ENCODE measurements around the gene BARX1. TPM values are rescaled to one million over a fixed set of nuclear protein-coding genes. Genes with fewer than 3 reads are reported as not detected.

Gene BARX1
- total RNA-seq, 1 donor from 2014 or later, result not detected

DNA sequence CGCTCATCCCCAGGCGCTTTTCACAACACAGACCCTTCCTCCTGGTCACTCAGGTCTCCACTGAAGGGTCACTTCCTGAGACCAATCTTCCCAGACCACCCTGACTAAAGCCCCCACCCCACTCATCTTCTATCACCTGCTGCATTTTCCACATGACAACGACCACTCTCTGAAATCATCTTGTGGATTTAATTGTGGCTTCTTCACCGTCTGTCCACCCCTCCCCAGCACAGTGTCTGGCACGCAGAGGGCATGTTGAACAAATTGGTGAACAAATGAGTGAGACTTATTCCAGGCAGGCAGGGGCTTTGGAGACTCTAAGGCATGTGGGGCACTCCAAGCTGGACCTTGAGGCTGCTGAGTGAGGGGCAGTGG is 8.8 kb downstream of the BARX1 start:
- peaks cover 83% of the 10 kb centered on the region for H3K27me3 ChIP-seq (ENCODE audit: control insufficient read depth, insufficient read depth, low read length)
- DNase-seq (ENCODE audit: low read depth), result no peak
- H3K4me3 ChIP-seq (ENCODE audit: low read depth, low read length), result no peak overlapping the region
- TF ChIP-seq, protein P1, sequence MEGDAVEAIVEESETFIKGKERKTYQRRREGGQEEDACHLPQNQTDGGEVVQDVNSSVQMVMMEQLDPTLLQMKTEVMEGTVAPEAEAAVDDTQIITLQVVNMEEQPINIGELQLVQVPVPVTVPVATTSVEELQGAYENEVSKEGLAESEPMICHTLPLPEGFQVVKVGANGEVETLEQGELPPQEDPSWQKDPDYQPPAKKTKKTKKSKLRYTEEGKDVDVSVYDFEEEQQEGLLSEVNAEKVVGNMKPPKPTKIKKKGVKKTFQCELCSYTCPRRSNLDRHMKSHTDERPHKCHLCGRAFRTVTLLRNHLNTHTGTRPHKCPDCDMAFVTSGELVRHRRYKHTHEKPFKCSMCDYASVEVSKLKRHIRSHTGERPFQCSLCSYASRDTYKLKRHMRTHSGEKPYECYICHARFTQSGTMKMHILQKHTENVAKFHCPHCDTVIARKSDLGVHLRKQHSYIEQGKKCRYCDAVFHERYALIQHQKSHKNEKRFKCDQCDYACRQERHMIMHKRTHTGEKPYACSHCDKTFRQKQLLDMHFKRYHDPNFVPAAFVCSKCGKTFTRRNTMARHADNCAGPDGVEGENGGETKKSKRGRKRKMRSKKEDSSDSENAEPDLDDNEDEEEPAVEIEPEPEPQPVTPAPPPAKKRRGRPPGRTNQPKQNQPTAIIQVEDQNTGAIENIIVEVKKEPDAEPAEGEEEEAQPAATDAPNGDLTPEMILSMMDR (IDR thresholded peaks at IDR 0.05; ENCODE audit: insufficient read depth, low read length, poor library complexity, severe bottlenecking), result no peak
- H3K36me3 ChIP-seq (ENCODE audit: control insufficient read depth, insufficient read depth, low read length), result no peaks in the 10 kb centered on the region

GRCh38 chr9:93945400-93946337 is 9.5 kb downstream of the BARX1 start:
- peaks cover 81% of the 10 kb centered on the region for H3K27me3 ChIP-seq (ENCODE audit: control insufficient read depth, insufficient read depth, low read length)
- TF ChIP-seq, protein P1 (IDR thresholded peaks at IDR 0.05; ENCODE audit: insufficient read depth, low read length, poor library complexity, severe bottlenecking), result no peak
- no peak for DNase-seq (ENCODE audit: low read depth)
- no peak overlapping the region for H3K4me3 ChIP-seq (ENCODE audit: low read depth, low read length)
- no peaks in the 10 kb centered on the region for H3K36me3 ChIP-seq (ENCODE audit: control insufficient read depth, insufficient read depth, low read length)

- H3K4me3 ChIP-seq (ENCODE audit: low read depth, low read length), result no peak overlapping the region
- no peak for DNase-seq (ENCODE audit: low read depth)
- no peaks in the 10 kb centered on the region for H3K36me3 ChIP-seq (ENCODE audit: control insufficient read depth, insufficient read depth, low read length)
- peaks cover 67% of the 10 kb centered on the region for H3K27me3 ChIP-seq (ENCODE audit: control insufficient read depth, insufficient read depth, low read length)
- TF ChIP-seq, protein P1 (IDR thresholded peaks at IDR 0.05; ENCODE audit: insufficient read depth, low read length, poor library complexity, severe bottlenecking), result no peak
Measured at GRCh38 chr9:93944011-93944410, 11.1 kb downstream of the BARX1 start.

DNA sequence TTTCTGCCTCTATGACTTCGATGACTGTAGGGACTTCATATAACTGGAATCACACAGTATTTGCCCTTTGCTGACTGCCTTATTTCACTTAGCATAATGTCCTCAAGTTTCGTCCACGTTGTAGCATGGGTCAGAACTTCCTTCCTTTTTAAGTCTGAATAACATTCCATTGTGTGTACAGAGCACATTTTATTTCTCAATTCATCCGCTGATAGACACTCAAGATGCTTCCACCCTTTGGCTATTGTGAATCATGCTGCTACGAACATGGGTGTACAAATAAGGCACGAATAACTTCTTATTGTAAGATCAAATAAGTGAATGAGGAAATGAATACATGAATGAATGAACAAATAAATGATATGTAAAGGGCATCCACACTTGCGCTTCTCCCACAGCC is 13.0 kb downstream of the BARX1 start:
- no peak for DNase-seq (ENCODE audit: low read depth)
- no peak overlapping the region for H3K4me3 ChIP-seq (ENCODE audit: low read depth, low read length)
- TF ChIP-seq, protein P1 (IDR thresholded peaks at IDR 0.05; ENCODE audit: insufficient read depth, low read length, poor library complexity, severe bottlenecking), result no peak
- H3K27me3 ChIP-seq (ENCODE audit: control insufficient read depth, insufficient read depth, low read length), result peaks cover 49% of the 10 kb centered on the region
- H3K36me3 ChIP-seq (ENCODE audit: control insufficient read depth, insufficient read depth, low read length), result no peaks in the 10 kb centered on the region

DNA sequence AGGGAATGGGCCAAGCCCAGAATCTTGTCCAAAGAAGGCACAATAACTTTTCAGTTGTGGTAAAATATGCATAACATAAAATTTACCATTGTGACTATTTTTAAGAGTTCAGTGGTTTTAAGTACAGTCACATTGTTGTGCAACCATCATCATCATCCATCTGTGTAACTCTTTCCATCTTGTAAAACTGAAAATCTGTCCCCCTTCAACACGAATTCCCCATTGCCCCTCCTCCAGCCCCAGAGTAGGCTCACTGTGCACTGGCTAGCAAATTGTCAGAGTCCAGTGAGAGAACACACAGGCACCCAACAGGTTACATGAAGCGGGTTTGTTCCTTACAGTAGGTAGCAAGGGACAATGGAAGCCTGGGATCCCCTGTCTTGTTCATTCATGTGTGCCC is 13.7 kb downstream of the BARX1 start:
- Histone ChIP-seq H3K36me3 (ENCODE audit: control insufficient read depth, insufficient read depth, low read length) (no peaks in the 10 kb centered on the region), H3K27me3 (ENCODE audit: control insufficient read depth, insufficient read depth, low read length) (peaks cover 52% of the 10 kb centered on the region), H3K4me3 (ENCODE audit: low read depth, low read length) (no peak overlapping the region)
- TF ChIP-seq, protein P1 (IDR thresholded peaks at IDR 0.05; ENCODE audit: insufficient read depth, low read length, poor library complexity, severe bottlenecking), result no peak
- no peak for DNase-seq (ENCODE audit: low read depth)

Measured in kidney epithelial cell (primary cell).